HG03066 (cell line): ENCODE data around the gene EGLN2.
"Not testable (repeated sequence)": the region's sequence is repeated elsewhere in the genome, so short reads cannot be mapped to it uniquely, and the experiment has no call there.

ENCODE experiments used
- ATAC-seq: cut with Tn5 transposase; IDR thresholded peaks from one replicate; pipeline ENCODE4 v1.9.1; 2021; ENCODE audit warnings: low read depth; ENCODE audit not compliant: unreplicated experiment

The EGLN2 gene

GRCh38 chr19:40838477-40838876 lies 39.5 kb downstream of the EGLN2 start:
- ATAC-seq: not testable (repeated sequence)

GRCh38 chr19:40842012-40842411 lies 43.0 kb downstream of the EGLN2 start:
- ATAC-seq: not testable (repeated sequence)

- not testable (repeated sequence) for ATAC-seq
Observed at GRCh38 chr19:40842997-40843652, 44.1 kb downstream of the EGLN2 start.

- not testable (repeated sequence) for ATAC-seq
Observed at GRCh38 chr19:40843653-40844052, 44.7 kb downstream of the EGLN2 start.

- ATAC-seq: not testable (repeated sequence)
Observed at GRCh38 chr19:40846722-40847121, 47.7 kb downstream of the EGLN2 start.

- ATAC-seq: not testable (repeated sequence)
Observed at GRCh38 chr19:40850277-40850676, 51.3 kb downstream of the EGLN2 start, which contains the start of gene CYP2A6. Gene CYP2A6, minus strand, starts transcription at chr19:40850447. Its CDS starts 21 bp downstream, at chr19:40850426.

GRCh38 chr19:40852467-40853152 lies 53.6 kb downstream of the EGLN2 start:
- not testable (repeated sequence) for ATAC-seq
